Nephron (organoid): ENCODE measurements around the gene ESR1.

Source experiments
- H3K27ac Mint-ChIP-seq, 3 experiments: 2 replicates each; pipeline ENCODE4 v1.8.0; 2020; ENCODE audit warnings: mixed read lengths in 3 of 3, mild to moderate bottlenecking in 2 of 3, moderate library complexity in 1 of 3
- H3K27me3 Mint-ChIP-seq: 2 replicates; pipeline ENCODE4 v1.8.0; 2021; ENCODE audit warnings: low read depth, mild to moderate bottlenecking, moderate library complexity, mixed read lengths
- H3K36me3 Mint-ChIP-seq: 2 replicates; pipeline ENCODE4 v1.8.0; 2020; ENCODE audit warnings: low read depth, mixed read lengths
- H3K4me1 Mint-ChIP-seq: 2 replicates; pipeline ENCODE4 v1.8.0; 2020; ENCODE audit warnings: mixed read lengths
- H3K4me3 Mint-ChIP-seq, 3 experiments: 2 replicates each; pipeline ENCODE4 v1.8.0; 2020; ENCODE audit warnings: mild to moderate bottlenecking in 3 of 3, mixed read lengths in 3 of 3, moderate library complexity in 2 of 3
- H3K9me3 Mint-ChIP-seq: 2 replicates; pipeline ENCODE4 v1.8.0; 2020; ENCODE audit warnings: mixed read lengths
- TF ChIP-seq, protein P1 (sequence below), 3 experiments: fragments of 200-600 bp; sonication (generic); IDR thresholded peaks; one replicate each; pipeline ENCODE4 v1.5.0; 2021; ENCODE audit warnings: antibody characterized with exemption in 3 of 3; ENCODE audit not compliant: unreplicated experiment in 3 of 3

ESR1 gene

DNA sequence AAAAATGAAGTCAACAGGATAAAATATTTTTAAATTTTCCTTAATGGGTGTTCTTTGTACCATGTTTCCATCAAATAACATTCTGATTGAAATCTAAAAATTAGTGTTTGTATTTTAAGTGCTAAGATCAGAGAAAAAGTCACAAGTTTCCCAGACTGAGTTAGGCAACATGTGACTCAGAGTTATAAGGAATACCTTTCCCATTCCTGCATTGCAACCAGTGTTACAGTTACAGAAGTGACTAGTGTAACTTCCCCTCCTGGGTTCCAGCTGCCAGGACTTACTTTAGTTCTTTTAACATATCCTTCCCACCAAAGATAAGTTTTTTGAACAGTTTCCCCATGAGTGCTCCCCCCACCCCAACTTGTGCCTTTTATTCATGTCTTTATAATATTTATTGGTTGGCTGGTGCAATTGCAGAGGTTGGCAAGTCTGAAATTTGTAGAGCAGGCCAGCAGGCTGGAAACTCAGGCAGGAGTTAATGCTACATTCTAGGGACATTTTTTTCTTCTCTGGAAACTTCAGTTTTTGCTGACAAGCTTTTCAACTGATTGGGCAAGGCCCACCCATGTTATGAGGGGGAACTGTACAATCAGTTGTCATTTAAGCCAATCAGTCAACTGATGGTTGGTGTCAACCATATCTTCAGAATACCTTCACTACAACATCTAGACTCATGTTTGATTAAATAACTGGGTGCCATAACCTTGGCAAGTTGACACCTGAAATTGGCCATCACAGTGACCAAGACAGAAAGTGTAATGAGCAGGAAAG is 22.9 kb upstream of the ESR1 start:
- Mint-ChIP-seq H3K4me3 (no peak overlapping the region), H3K27ac (no peak overlapping the region), H3K36me3 (no peaks in the 10 kb centered on the region), H3K9me3 (peaks cover 12% of the 10 kb centered on the region), H3K27me3 (peaks cover 17% of the 10 kb centered on the region), H3K4me1 (no peaks in the 10 kb centered on the region)
- TF ChIP-seq, protein P1, sequence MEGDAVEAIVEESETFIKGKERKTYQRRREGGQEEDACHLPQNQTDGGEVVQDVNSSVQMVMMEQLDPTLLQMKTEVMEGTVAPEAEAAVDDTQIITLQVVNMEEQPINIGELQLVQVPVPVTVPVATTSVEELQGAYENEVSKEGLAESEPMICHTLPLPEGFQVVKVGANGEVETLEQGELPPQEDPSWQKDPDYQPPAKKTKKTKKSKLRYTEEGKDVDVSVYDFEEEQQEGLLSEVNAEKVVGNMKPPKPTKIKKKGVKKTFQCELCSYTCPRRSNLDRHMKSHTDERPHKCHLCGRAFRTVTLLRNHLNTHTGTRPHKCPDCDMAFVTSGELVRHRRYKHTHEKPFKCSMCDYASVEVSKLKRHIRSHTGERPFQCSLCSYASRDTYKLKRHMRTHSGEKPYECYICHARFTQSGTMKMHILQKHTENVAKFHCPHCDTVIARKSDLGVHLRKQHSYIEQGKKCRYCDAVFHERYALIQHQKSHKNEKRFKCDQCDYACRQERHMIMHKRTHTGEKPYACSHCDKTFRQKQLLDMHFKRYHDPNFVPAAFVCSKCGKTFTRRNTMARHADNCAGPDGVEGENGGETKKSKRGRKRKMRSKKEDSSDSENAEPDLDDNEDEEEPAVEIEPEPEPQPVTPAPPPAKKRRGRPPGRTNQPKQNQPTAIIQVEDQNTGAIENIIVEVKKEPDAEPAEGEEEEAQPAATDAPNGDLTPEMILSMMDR (IDR thresholded peaks at IDR 0.05; ENCODE audit: unreplicated experiment in 3 of 3): no peak

DNA sequence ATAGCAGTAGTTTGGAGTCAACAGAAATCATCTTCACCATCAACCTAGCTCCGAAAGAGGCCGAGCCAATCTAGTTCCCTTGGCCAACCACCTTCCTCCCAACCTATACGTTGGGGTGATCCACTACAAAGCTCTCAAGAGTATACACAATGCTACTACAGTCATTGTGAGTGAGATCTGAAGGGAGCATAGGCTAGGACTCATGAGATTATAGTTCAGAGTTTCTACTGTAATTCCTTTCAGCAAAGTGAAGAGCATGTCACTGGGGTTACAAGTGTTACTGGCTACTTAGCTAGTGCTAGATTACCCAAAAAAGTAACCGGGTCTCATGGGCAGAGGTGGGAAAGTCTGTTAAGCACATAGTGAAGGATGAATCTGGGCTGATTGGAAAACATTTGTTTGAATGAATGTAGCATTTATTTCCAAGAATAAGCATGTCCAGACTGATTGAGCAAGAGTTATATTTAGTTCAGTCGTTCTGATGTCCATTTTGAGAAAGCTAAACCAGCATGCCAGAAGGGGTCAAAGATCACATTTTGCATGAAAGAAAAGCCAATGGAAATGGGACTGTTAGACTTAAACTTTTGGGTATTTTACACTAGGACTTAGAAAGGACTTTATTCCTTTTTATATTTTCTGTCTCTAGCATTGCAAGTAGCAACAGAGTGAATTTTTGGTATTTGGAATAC is 10.5 kb upstream of the ESR1 start:
- no peaks in the 10 kb centered on the region for H3K9me3 Mint-ChIP-seq
- H3K27me3 Mint-ChIP-seq: peaks cover 35% of the 10 kb centered on the region
- no peak overlapping the region for H3K4me3 Mint-ChIP-seq
- H3K36me3 Mint-ChIP-seq: no peaks in the 10 kb centered on the region
- H3K27ac Mint-ChIP-seq: no peak overlapping the region
- H3K4me1 Mint-ChIP-seq: no peaks in the 10 kb centered on the region
- TF ChIP-seq, protein P1 (IDR thresholded peaks at IDR 0.05; ENCODE audit: unreplicated experiment in 3 of 3): no peak

DNA sequence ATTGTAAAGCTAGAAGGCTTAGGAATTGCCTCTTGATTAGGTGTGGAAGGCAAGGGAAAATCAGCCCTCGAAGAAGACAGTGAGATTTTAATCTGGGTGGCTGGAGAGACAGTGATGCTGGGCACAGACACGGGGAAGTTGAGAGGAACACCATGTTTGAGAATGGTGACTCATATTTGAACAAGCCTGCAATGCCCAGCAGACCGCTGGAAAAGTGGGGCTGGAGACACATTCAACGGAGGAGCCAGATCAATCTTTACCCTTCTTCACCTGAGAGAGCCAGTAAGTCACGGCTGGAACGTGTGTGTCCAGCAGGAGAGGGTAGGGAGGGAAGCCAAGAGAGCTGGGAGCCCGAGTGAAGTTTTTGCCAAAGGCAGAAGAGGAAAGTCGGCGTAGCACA is 3.7 kb upstream of the ESR1 start:
- Mint-ChIP-seq H3K27ac (no peak overlapping the region), H3K36me3 (no peaks in the 10 kb centered on the region), H3K4me3 (no peak overlapping the region), H3K9me3 (peaks cover 12% of the 10 kb centered on the region), H3K4me1 (peaks cover 15% of the 10 kb centered on the region), H3K27me3 (peaks cover 91% of the 10 kb centered on the region)
- TF ChIP-seq, protein P1 (IDR thresholded peaks at IDR 0.05; ENCODE audit: unreplicated experiment in 3 of 3): no peak

DNA sequence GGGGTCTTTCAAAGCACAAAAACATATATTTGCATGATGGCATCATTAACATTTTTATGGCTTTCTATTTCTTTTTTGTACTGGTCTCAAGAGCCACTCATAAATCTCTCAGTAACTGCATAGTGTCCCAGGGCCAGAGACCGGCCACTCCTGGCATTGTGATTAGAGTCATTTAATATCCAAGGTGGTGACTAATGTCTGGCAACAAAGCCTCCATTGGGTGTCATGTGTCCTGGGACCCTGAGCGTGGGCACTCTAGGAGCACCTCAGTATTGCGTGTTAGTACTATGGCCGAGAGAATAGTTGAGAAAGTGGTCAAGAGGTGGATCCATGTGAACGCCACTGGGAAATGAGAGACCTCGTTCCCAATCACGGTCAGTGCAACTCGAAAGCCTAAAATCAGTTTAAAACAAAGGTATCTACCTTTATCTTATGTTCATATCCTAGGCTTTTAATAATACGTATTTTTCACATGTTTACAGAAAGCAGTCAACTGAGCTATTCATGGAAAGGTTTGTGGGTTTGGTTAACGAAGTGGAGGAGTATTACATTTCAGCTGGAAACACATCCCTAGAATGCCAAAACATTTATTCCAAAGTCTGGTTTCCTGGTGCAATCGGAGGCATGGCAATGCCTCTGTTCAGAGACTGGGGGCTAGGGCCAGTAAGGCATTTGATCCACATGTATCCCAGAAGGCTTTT is 2.7 kb upstream of the ESR1 start:
- Mint-ChIP-seq H3K9me3 (peaks cover 12% of the 10 kb centered on the region), H3K27ac (no peak overlapping the region), H3K4me1 (peaks cover 23% of the 10 kb centered on the region), H3K36me3 (no peaks in the 10 kb centered on the region), H3K4me3 (no peak overlapping the region), H3K27me3 (peaks cover 96% of the 10 kb centered on the region)
- TF ChIP-seq, protein P1 (IDR thresholded peaks at IDR 0.05; ENCODE audit: unreplicated experiment in 3 of 3): no peak

DNA sequence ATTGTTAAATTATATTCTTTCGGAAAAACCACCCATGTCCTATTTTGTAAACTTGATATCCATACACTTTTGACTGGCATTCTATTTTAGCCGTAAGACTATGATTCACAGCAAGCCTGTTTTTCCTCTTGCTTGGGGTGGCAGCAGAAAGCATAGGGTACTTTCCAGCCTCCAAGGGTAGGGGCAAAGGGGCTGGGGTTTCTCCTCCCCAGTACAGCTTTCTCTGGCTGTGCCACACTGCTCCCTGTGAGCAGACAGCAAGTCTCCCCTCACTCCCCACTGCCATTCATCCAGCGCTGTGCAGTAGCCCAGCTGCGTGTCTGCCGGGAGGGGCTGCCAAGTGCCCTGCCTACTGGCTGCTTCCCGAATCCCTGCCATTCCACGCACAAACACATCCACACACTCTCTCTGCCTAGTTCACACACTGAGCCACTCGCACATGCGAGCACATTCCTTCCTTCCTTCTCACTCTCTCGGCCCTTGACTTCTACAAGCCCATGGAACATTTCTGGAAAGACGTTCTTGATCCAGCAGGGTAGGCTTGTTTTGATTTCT is 2.1 kb upstream of the ESR1 start:
- H3K27me3 Mint-ChIP-seq: peaks cover 98% of the 10 kb centered on the region
- no peak overlapping the region for H3K27ac Mint-ChIP-seq
- TF ChIP-seq, protein P1 (IDR thresholded peaks at IDR 0.05; ENCODE audit: unreplicated experiment in 3 of 3): no peak
- H3K4me1 Mint-ChIP-seq: peaks cover 23% of the 10 kb centered on the region
- H3K4me3 Mint-ChIP-seq: no peak overlapping the region
- H3K36me3 Mint-ChIP-seq: no peaks in the 10 kb centered on the region
- H3K9me3 Mint-ChIP-seq: peaks cover 12% of the 10 kb centered on the region
